WTC11 (cell line): ENCODE results near the gene ZNRF3. TPM values are rescaled to one million over a fixed set of nuclear protein-coding genes. Genes with fewer than 3 reads are reported as not detected.

Experiments used
- ATAC-seq: fragments of 200-7000 bp; cut with Tn5 transposase; 2 replicates; pipeline ENCODE4 v1.10.0; 2021; ENCODE audit warnings: mild to moderate bottlenecking, moderate library complexity
- CTCF ChIA-PET: fragments of 300-600 bp; sonication (Branson Sonifier 250); formaldehyde crosslinking; loops from one replicate; lab custom pipeline; 2021; ENCODE audit warnings: antibody characterized with exemption; lab: Charles Lee
- POLR2A ChIA-PET: fragments of 350-600 bp; sonication (Branson Sonifier 250); formaldehyde crosslinking; loops from one replicate; lab custom pipeline; 2021; ENCODE audit warnings: antibody characterized with exemption; lab: Charles Lee
- DNase-seq: peaks from one replicate; pipeline ENCODE4 v3.0.0; 2021; ENCODE audit warnings: low spot score
- H3K27ac Mint-ChIP-seq: 2 replicates; pipeline ENCODE4 v1.8.0; 2021; ENCODE audit warnings: mixed read lengths
- H3K27me3 Mint-ChIP-seq: 2 replicates; pipeline ENCODE4 v1.8.0; 2021; ENCODE audit warnings: low read depth, mild to moderate bottlenecking, moderate library complexity, mixed read lengths
- H3K36me3 Mint-ChIP-seq: 2 replicates; pipeline ENCODE4 v1.8.0; 2021; ENCODE audit warnings: mixed read lengths
- H3K4me1 Mint-ChIP-seq: 2 replicates; pipeline ENCODE4 v1.8.0; 2022; ENCODE audit warnings: mixed read lengths
- H3K4me3 Mint-ChIP-seq: 2 replicates; pipeline ENCODE4 v1.8.0; 2021; ENCODE audit warnings: mild to moderate bottlenecking, moderate library complexity, mixed read lengths
- H3K9me3 Mint-ChIP-seq: 2 replicates; pipeline ENCODE4 v1.8.0; 2021; ENCODE audit warnings: mixed read lengths
- ATF6 ChIP-seq: sonication (generic); formaldehyde crosslinking; IDR thresholded peaks from 2 replicates; pipeline ENCODE4 v1.8.1; 2023; ENCODE audit warnings: mild to moderate bottlenecking, missing genetic modification reagents
- CBFB ChIP-seq: sonication (generic); formaldehyde crosslinking; IDR thresholded peaks from 2 replicates; pipeline ENCODE4 v1.8.1; 2022; ENCODE audit warnings: mild to moderate bottlenecking, low read depth, missing genetic modification reagents
- CDX4 ChIP-seq: fragments of 250-450 bp; sonication (Bioruptor Pico); IDR thresholded peaks from 2 replicates; pipeline ENCODE4 v1.9.0; 2021; ENCODE audit warnings: moderate library complexity, mild to moderate bottlenecking, inconsistent platforms, borderline replicate concordance
- EMX1 ChIP-seq: fragments of 250-450 bp; sonication (Bioruptor Pico); IDR thresholded peaks from 2 replicates; pipeline ENCODE4 v1.8.0; 2021; ENCODE audit warnings: mild to moderate bottlenecking
- FOXJ3 ChIP-seq: sonication (generic); formaldehyde crosslinking; IDR thresholded peaks from 2 replicates; pipeline ENCODE4 v1.9.0; 2021; ENCODE audit warnings: missing genetic modification reagents, mild to moderate bottlenecking, borderline replicate concordance
- FOXK1 ChIP-seq: sonication (generic); formaldehyde crosslinking; IDR thresholded peaks from 2 replicates; pipeline ENCODE4 v1.8.0; 2022; ENCODE audit warnings: mild to moderate bottlenecking, moderate library complexity, missing genetic modification reagents
- IRF2 ChIP-seq: sonication (generic); formaldehyde crosslinking; IDR thresholded peaks from 2 replicates; pipeline ENCODE4 v1.8.0; 2022; ENCODE audit warnings: low read depth, missing genetic modification reagents, borderline replicate concordance
- JUN ChIP-seq: sonication (generic); formaldehyde crosslinking; IDR thresholded peaks from 2 replicates; pipeline ENCODE4 v1.8.0; 2023; ENCODE audit warnings: mild to moderate bottlenecking, missing genetic modification reagents
- NFYB ChIP-seq: sonication (generic); formaldehyde crosslinking; conservative IDR thresholded peaks from 2 replicates; pipeline ENCODE4 v1.8.0; 2022; ENCODE audit warnings: low read depth, missing genetic modification reagents
- NR3C1 ChIP-seq: sonication (generic); formaldehyde crosslinking; conservative IDR thresholded peaks from 2 replicates; pipeline ENCODE4 v1.8.1; 2023; ENCODE audit warnings: low read depth, mild to moderate bottlenecking, missing genetic modification reagents
- SMAD3 ChIP-seq: sonication (generic); formaldehyde crosslinking; IDR thresholded peaks from 2 replicates; pipeline ENCODE4 v1.8.0; 2022; ENCODE audit warnings: missing genetic modification reagents, mild to moderate bottlenecking, borderline replicate concordance
- USF2 ChIP-seq: sonication (generic); formaldehyde crosslinking; IDR thresholded peaks from 2 replicates; pipeline ENCODE4 v1.8.1; 2023; ENCODE audit warnings: mild to moderate bottlenecking, missing genetic modification reagents, moderate library complexity
- ZNF396 ChIP-seq: fragments of 250-450 bp; sonication (Bioruptor Pico); IDR thresholded peaks from 2 replicates; pipeline ENCODE4 v1.8.0; 2021; ENCODE audit warnings: mild to moderate bottlenecking, moderate library complexity, borderline replicate concordance
- ZNF532 ChIP-seq: fragments of 250-450 bp; sonication (Bioruptor Pico); IDR thresholded peaks from 2 replicates; pipeline ENCODE4 v1.9.0; 2021; ENCODE audit warnings: mild to moderate bottlenecking, borderline replicate concordance
- ZNF671 ChIP-seq: fragments of 250-450 bp; sonication (Bioruptor Pico); IDR thresholded peaks from 2 replicates; pipeline ENCODE4 v1.8.0; 2021; ENCODE audit warnings: mild to moderate bottlenecking
- total RNA-seq: library from RNA; stranded (reverse); gene quantifications from 3 replicates; pipeline ENCODE4 v1.2.3, GENCODE V29; 2021
- TF ChIP-seq, protein P1 (sequence below): sonication (generic); formaldehyde crosslinking; IDR thresholded peaks from 2 replicates; pipeline ENCODE4 v1.8.1; 2023; ENCODE audit warnings: mild to moderate bottlenecking, missing genetic modification reagents
- TF ChIP-seq, protein P2 (sequence below): sonication (generic); formaldehyde crosslinking; IDR thresholded peaks from 2 replicates; pipeline ENCODE4 v1.8.1; 2023; ENCODE audit warnings: mild to moderate bottlenecking, missing genetic modification reagents, moderate library complexity
- TF ChIP-seq, protein P3 (sequence below): sonication (generic); formaldehyde crosslinking; IDR thresholded peaks from 2 replicates; pipeline ENCODE4 v1.8.1; 2023; ENCODE audit warnings: mild to moderate bottlenecking, missing genetic modification reagents, borderline replicate concordance

Gene ZNRF3
- total RNA-seq, 1 experiment from 2014 or later, result 25.4 TPM

DNA sequence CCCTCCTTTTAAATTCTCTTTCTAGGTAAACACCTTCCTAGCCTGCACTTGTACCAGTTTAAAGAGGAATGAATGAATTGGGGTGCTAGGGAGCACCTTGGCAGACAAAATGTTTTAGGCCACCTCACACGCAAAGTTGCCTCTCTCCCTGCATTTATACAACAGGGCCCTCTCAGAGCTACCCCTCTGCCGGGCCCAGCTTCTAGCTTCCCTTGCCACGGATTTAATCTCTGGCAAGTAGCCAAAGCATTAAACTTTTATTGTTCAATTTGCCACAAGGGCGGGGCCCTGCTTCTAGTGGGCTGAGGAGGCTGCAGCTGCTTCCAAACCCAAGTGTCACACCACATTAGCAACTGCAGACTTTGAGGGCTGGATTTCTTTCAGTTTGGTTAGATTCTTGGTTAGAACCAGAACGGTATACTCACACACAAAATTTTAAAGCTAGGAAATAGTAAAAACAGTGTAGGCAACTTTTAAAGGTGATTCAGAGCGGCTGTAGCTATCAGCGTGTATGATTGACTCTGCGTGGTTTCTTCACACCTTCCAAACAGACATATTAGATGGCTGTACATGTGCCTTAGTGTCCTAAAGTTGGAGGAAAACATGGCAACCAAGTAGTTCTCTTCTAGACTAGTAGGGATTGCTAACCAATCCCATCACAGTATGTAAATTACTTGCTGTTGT lies 196.0 kb downstream of the ZNRF3 start:
- peaks cover 18% of the 10 kb centered on the region for H3K27me3 Mint-ChIP-seq
- H3K4me1 Mint-ChIP-seq, result peaks cover 28% of the 10 kb centered on the region
- ATAC-seq (no peak), DNase-seq (no peak)
- CTCF ChIA-PET, result interaction anchor here (0.6 to 1.4 kb wide), 2 partner anchors 32 to 220 kb away, joined by 3 to 5 read pairs; no protein-coding TSS in a partner anchor
- H3K9me3 Mint-ChIP-seq, result no peaks in the 10 kb centered on the region
- H3K36me3 Mint-ChIP-seq, result no peaks in the 10 kb centered on the region
- TF ChIP-seq ATF6, result no peak
- TF ChIP-seq, protein P1, sequence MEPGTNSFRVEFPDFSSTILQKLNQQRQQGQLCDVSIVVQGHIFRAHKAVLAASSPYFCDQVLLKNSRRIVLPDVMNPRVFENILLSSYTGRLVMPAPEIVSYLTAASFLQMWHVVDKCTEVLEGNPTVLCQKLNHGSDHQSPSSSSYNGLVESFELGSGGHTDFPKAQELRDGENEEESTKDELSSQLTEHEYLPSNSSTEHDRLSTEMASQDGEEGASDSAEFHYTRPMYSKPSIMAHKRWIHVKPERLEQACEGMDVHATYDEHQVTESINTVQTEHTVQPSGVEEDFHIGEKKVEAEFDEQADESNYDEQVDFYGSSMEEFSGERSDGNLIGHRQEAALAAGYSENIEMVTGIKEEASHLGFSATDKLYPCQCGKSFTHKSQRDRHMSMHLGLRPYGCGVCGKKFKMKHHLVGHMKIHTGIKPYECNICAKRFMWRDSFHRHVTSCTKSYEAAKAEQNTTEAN (CRISPR knock-in tag), result no peak
- no peak for TF ChIP-seq USF2 (CRISPR knock-in tag)
- TF ChIP-seq ZNF532 (CRISPR knock-in tag), result no peak
- no peak for TF ChIP-seq IRF2 (CRISPR knock-in tag)
- TF ChIP-seq, protein P2, sequence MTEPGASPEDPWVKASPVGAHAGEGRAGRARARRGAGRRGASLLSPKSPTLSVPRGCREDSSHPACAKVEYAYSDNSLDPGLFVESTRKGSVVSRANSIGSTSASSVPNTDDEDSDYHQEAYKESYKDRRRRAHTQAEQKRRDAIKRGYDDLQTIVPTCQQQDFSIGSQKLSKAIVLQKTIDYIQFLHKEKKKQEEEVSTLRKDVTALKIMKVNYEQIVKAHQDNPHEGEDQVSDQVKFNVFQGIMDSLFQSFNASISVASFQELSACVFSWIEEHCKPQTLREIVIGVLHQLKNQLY (CRISPR knock-in tag), result no peak
- no peak for TF ChIP-seq JUN (CRISPR knock-in tag)
- TF ChIP-seq EMX1 (CRISPR knock-in tag), result no peak
- no peak for TF ChIP-seq NR3C1 (CRISPR knock-in tag)
- TF ChIP-seq NFYB, result no peak
- TF ChIP-seq ZNF396 (CRISPR knock-in tag), result no peak
- TF ChIP-seq FOXK1, result no peak
- TF ChIP-seq CBFB, result no peak
- TF ChIP-seq, protein P3, sequence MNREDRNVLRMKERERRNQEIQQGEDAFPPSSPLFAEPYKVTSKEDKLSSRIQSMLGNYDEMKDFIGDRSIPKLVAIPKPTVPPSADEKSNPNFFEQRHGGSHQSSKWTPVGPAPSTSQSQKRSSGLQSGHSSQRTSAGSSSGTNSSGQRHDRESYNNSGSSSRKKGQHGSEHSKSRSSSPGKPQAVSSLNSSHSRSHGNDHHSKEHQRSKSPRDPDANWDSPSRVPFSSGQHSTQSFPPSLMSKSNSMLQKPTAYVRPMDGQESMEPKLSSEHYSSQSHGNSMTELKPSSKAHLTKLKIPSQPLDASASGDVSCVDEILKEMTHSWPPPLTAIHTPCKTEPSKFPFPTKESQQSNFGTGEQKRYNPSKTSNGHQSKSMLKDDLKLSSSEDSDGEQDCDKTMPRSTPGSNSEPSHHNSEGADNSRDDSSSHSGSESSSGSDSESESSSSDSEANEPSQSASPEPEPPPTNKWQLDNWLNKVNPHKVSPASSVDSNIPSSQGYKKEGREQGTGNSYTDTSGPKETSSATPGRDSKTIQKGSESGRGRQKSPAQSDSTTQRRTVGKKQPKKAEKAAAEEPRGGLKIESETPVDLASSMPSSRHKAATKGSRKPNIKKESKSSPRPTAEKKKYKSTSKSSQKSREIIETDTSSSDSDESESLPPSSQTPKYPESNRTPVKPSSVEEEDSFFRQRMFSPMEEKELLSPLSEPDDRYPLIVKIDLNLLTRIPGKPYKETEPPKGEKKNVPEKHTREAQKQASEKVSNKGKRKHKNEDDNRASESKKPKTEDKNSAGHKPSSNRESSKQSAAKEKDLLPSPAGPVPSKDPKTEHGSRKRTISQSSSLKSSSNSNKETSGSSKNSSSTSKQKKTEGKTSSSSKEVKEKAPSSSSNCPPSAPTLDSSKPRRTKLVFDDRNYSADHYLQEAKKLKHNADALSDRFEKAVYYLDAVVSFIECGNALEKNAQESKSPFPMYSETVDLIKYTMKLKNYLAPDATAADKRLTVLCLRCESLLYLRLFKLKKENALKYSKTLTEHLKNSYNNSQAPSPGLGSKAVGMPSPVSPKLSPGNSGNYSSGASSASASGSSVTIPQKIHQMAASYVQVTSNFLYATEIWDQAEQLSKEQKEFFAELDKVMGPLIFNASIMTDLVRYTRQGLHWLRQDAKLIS, result no peak
- TF ChIP-seq ZNF671 (CRISPR knock-in tag), result no peak
- TF ChIP-seq FOXJ3 (CRISPR knock-in tag), result no peak
- TF ChIP-seq SMAD3 (CRISPR knock-in tag), result no peak
- no peak for TF ChIP-seq CDX4 (CRISPR knock-in tag)
- peak overlapping the region; percentile 80; the same call in 1 of the 2 replicates for H3K27ac Mint-ChIP-seq
- no peak overlapping the region for H3K4me3 Mint-ChIP-seq
- POLR2A ChIA-PET, result no interaction called here
